GM11168 (cell line): Measurements from ENCODE around the gene USB1.

Source experiments
- in situ Hi-C: fragments of 300-500 bp; cut with MboI; formaldehyde crosslinking; loops from one replicate; pipeline ENCODE4 v1.12.0; 2022; ENCODE audit warnings: low sequenced_read_pairs; ENCODE audit not compliant: unreplicated experiment

The USB1 gene

DNA sequence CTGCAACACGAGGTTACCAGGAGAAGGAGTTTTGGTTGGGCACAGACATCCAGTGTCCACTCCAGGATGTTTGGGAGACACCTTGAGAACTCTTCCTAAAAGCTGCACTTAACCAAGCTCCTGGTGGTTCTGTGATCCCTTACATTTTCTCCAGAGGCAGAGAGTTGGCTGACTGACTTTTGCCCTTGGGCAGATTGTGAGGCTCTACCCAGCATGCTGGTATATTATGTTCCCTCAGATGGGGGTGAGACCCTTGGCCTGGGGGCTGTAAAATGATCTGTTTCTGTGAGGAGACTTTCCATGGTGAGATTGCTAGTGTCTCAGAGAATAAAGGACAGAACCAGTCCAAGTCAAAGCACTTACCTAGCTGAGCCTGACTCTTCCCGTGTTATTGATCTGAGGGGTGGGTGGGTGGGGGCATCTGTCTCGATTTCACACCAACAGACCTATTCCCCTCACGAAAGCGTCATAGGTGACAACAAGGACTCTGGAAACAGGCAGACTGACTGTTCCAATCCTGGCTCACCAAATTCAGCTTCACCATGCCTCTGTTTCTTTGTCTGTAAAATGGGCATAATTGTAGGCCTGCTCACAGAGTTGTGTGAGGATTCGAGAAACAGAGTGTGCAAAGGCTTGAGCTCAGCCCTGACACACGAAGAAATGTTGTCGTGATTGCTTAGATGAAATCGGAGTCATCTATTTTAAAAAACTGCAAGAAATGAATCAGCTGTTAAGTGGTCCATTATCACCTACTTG is 12.2 kb downstream of the USB1 start:
- in situ Hi-C loops = no loop called here

- in situ Hi-C loops = no loop called here
These were observed 15.7 kb downstream of the USB1 start for GRCh38 chr16:58016840-58017446.

- in situ Hi-C loops = no loop called here
These were observed 17.6 kb downstream of the USB1 start for GRCh38 chr16:58018803-58019202.

GRCh38 chr16:58019866-58020538 is 18.8 kb downstream of the USB1 start:
- in situ Hi-C loops = loop anchor here (5.0 kb wide), 1 partner anchor 107 kb away; the partner anchor contains the start of gene CFAP20

GRCh38 chr16:58020628-58021521 is 19.7 kb downstream of the USB1 start:
- in situ Hi-C loops = loop anchor here (5.0 kb wide), 1 partner anchor 106 kb away; the partner anchor contains the start of gene CFAP20

- in situ Hi-C loops = loop anchor here (5.0 kb wide), 1 partner anchor 105 kb away; the partner anchor contains the start of gene CFAP20
These were observed 20.7 kb downstream of the USB1 start for GRCh38 chr16:58021661-58022551.

DNA sequence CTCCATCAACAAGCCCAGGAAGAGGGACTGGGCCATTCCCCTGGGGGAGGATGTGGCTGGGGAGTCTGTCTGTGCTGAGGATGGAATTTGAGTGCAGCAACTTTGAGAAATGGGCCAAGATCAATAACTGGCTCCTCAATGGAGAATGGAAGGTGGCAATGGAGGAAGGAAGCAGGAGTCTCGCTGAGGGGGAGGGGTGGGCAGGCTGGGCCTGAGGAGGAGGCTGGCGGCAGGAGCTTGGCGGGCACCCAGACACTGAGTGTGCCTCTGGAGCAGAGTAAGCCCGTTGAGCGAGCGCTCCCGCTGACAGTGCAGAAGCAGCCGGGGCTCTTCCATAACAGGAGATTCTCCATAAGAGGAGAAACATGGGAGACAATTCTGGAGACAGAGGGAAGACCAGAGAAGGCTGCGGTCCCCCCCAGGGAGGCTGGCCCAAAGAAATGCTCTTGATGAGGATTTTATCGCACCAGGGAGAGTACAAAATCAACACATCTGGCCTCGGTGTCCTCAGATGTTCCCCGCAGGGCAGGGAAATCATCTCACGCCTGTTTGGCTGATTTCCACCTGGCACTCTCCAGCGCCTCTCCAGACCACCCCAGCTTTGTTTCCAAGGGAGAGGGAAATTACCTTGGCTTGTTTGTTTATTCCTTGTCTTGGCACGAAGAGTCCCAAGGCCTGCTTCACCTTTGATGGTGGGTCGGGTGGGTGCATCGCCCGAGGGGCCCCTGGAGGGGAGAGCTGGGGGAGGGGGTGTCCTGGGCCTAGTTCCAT is 21.6 kb downstream of the USB1 start:
- in situ Hi-C loops = loop anchor here (5.0 kb wide), 1 partner anchor 105 kb away; the partner anchor contains the start of gene CFAP20

DNA sequence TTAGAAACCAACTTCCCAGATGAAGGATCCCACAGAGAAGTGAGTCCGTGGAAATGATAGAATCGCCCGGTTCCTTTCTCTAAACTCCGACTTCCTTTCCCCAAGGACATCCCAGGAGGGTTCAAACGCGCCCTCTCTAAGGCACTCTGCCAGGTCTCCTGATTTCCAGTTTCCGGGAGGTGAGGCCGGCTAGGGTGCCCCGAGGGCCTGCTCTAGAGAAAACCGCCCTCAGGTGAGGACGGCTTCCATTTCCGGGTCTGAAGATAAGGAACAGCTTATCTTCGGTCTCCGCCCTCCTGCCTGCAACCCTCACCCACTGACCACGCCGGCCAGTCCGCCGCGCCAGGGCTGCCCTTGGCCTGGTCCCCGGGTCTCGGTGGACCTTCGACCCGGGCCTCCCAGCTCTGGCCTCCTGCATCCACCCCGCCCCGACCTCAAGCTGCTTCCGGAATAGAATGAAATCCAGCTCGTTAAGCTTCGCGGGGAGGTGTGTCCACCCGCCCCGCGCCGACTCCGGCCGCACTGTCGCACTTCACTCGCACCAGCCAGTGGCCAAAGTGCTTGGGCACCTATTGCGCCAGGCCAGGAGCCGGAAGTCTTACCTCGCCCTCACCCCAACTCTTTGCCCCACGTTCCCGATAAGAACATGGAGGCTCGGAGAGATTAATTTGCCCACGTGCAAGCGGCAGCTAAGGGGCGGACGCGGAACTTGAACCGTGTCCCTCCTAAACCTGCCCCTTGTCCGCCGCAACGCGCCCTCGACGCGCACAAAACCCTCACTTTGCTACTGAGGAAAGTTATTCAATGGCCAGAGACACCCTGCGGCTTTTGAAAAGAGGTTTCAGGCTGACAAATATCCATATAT is 23.5 kb downstream of the USB1 start:
- in situ Hi-C loops = loop anchor here (5.0 kb wide), 1 partner anchor 103 kb away; the partner anchor contains the start of gene CFAP20

DNA sequence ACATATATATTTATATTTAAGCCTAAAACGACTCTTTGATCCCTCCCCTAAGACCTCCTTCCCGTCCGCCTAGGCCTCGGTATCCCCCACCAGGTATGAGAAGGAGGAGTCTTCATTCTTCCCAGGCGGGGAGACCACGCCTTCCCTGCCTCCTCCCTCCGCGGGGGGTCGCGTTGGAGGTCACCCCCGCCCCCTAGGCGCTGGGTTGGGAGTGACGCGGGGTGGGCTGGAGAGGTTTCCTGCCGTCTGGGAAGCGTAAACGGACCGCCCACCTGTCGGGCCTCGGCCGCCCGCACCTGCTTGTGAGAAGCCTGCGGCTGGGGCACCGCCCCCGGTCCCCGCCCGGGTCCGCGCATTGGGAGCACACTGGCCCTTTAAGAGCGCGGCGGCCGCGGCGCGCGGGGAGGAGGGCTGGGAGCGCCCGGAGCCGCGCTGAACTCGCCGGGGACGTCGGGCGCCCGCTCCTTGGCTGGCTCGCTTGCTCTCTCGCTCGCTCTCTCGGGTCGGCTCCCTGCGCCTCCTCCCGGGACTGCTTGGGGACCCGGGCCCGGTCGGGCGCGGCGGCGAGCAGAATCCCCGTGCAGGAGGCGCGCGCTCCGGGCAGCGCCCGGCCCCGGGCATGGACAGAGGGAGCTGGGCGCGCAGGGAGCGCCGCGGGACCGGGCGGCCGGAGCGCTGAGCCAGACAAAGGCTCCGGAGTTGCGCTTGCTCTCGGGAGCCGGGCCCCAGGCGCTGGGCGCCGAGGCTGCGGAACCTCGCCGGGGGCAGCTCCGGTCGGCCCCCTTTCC is 24.3 kb downstream of the USB1 start, which contains the start of gene MMP15:
Gene MMP15 (plus strand): TSS at position 404 of the 788 bp plus-strand sequence. CDS start 597 bp downstream, outside the sequence.
- in situ Hi-C loops = no loop called here

DNA sequence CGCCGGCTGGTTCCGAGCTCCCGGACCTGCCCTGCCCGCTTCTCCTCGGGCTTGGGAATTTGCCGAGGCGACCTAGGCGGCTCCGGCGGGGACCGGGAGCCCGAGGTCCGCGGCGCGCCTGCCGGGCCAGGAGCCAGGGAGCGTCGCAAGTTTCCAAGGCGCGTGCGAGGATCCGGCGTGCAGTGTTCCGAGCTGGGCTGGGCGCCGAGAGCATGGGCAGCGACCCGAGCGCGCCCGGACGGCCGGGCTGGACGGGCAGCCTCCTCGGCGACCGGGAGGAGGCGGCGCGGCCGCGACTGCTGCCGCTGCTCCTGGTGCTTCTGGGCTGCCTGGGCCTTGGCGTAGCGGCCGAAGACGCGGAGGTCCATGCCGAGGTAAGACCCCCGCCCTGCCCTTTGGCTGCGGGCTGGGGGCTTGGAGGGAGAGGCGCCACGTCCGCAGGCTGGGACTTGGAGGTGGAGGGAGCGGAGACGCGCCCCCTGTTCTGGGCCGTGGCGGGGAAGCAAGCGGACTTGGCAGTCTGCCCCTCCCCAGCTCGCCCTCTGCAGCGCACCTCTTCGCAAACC is 25.0 kb downstream of the USB1 start:
- in situ Hi-C loops = no loop called here

GRCh38 chr16:58026705-58027160 is 25.5 kb downstream of the USB1 start:
- in situ Hi-C loops = no loop called here

- in situ Hi-C loops = no loop called here
These were observed 26.1 kb downstream of the USB1 start for GRCh38 chr16:58027161-58027915.

DNA sequence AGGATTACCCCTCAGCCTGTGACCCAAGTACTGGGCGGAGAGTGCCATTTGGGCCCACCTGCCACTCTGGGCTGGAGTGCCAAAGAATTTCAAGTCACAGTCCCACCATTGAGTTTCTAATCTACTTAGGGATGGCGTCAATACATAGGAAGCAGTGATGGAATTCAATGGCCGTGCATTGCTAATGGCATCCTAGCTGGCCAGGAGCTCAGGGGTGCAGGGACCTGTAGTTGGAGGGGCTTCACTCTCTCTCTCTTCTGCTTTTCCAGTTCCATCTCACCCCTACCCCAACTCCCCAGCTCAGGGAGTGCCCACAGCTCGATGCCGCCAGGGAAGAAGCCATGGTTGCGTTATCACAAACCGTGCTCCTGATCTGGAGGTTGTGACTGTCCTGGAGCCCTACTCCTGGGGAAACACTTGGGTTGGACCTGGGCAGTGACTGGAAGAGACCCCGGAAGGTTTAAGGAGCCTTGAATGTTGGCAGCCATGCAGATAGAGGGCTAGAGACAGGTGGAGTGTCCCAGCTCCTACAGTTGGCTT is 26.8 kb downstream of the USB1 start:
- in situ Hi-C loops = no loop called here

- in situ Hi-C loops = no loop called here
These were observed 27.4 kb downstream of the USB1 start for GRCh38 chr16:58028541-58029070.

DNA sequence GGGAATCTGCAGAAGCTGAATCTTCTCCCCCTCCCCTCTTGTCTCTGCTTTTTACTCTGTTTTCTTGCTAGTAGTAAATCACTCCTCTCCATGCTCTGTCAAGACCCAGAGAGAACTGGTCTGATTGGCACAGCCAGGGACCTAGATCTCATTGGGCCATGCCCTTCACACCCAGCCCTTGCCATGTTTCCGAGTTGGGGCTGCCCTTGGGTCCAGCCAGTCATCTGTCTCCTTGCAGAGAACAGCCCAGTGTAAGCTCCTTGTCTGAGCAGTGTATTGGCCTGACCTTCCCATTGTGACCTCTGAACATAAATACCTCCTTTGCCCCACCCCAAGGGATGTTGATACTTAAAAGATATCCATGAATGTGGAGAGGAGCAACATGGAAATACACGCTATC is 28.2 kb downstream of the USB1 start:
- in situ Hi-C loops = no loop called here
